ENCODE measurements around the gene CELSR1. TPM values are rescaled to one million over a fixed set of nuclear protein-coding genes. Genes with fewer than 3 reads are reported as not detected.
"Not testable (repeated sequence)": the region's sequence is repeated elsewhere in the genome, so short reads cannot be mapped to it uniquely, and the experiment has no call there.

Gene CELSR1
- total RNA-seq, 1 donor from 2014 or later: 4.8 TPM

GRCh38 chr22:46533070-46533833 lies 4.2 kb downstream of the CELSR1 start:
- DNase-seq (ENCODE audit: low spot score): no peak

DNA sequence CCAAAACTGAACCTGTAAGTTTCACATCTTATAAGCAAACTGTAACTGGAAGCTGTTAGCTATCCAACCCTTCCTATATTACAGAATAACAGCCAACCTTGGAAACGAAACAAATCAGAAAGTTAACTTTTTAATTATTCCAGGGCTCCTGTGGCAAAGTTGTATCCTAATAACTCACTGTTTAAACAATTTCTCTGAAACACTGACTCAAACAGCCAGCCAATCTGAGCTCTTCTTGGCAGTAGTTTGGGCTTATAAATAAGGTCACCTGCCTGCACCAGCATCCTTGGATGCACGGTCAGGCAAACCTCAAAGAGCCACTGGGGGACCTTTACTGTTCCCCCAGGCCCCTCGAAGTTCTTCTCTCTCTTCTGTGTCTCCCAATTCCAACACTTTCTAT lies 5.0 kb downstream of the CELSR1 start:
- DNase-seq (ENCODE audit: low spot score): no peak

DNA sequence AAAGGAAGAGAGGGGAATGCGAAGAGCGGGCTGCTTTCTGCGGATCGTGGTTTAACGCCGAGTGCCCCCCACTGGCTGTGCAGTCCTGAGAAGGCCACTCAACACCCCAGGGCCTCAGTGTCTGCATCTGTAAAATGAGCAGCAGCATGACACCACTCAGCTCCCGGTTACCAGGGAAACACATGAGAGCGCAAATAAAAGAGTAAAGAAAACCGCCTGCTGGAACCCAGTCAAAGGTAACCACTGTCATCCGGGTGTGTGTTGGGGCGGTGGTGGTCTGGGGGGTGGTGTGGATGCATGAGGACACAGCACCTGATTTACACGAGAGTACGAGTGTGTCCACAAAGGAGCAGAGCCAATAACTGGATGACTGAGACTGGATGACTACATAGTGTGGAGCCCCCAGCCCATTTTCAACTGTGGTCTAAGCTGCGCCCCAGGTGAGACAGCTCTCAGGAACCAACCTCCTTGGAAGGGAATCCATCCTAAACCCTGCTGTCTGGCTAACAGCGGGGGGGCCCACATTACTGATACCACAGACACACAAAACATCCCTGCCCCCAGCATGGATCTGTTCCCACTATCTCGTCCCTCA lies 5.7 kb downstream of the CELSR1 start:
- no peak for DNase-seq (ENCODE audit: low spot score)

- no peak for DNase-seq (ENCODE audit: low spot score)
Measured at GRCh38 chr22:46528121-46528610, 9.3 kb downstream of the CELSR1 start.

GRCh38 chr22:46526244-46526839 lies 11.1 kb downstream of the CELSR1 start:
- no peak for DNase-seq (ENCODE audit: low spot score)

DNA sequence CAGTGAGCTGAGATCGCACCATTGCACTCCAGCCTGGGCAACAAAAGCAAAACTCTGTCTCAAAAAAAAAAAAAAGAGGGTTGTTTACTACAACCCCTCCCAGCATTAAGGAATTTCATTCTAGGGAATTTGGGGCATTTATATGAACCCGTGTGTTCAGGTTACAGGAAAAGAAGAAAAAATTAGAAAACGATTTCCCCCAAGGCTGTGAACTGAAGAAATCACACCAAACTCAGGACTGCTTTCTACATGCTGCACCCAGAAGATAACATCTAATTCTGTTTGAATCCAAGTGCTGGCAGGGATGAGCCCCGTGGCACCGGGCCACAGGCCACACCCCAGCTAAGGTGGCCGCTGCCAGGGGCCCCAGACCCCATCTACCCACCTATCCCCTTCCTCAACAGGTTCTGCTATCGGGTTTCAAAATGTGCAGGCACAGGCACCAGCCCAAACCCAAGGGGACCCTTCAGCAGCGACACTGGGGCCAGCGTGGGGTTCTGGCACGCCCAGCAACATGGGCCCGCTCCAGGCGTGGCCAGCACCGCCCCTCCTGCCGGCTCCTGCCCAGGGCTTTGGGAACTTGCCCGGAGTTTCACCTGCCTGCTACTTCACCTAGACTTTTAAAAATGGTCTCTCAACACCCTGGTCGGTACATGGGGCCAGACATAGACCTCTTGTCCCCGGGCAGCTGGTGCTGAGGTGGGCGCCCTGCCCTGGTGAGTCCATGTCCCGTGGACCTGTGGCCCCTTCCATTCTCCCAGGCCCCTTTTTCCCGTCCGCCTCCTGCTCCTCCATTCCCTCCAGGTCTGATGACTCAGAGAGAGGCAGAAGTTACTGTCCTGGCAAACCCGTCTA lies 11.8 kb downstream of the CELSR1 start:
- no peak for DNase-seq (ENCODE audit: low spot score)

DNA sequence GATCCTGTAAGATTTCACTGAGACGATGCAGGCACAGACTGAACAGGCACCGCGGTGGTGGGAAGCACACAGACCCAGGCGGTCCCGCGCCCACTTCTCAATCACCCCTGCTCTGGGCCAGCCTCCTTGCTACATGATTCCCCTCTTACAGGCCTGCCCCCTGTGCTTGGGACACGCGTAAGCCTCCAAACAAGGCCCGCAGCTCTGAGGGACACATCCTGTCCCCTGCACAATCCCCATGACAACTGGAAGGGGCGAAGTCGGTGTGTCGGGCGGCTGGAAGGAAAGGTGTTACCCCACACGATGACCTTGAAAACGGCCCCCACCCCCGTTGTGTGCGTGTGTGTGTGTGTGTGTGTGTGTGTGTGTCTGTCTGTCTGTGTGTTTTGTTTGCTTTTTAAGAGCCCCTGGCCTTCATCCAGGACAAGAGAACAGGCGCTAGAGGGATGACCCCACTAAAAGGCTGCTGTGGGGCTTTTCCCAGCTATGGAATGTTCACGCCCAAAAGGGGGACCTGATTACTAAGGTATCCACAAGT lies 13.1 kb downstream of the CELSR1 start:
- DNase-seq (ENCODE audit: low spot score): no peak

DNA sequence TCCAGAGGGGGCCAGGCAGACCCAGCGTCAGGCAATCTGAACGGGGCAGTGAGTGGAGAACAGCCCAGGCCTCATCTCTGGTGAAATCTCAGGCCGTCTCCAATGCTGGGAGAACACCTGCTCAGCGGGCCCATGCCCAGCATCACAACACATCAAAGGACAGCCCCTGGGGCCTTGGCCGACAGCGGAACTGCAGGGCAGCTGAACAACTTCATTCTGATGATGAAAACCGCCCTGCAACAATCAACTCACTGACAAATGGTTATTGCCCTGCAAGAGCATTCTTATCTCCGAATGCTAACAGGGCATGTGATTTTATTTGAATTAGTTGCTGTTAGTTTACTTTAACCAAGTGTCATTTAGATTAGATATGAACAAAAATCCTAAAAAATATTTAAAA lies 14.6 kb downstream of the CELSR1 start:
- no peak for DNase-seq (ENCODE audit: low spot score)

DNA sequence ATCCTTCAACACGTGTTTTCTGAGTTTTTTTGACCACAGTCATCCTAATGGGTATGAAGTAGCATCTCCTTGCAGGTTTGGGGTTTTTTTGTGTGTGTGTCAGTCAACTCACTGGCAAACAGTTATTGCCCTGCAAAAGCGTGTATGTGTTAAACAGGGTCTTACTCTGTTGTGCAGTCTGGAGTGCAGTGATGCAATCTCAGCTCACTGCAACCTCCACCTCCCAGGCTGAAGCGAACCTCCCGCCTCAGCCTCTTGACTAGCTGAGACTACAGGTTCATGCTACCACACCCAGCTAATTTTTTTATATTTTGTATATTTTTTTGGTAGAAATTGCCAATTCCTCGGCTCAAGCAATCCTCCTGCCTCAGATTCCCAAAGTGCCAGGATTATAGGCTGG lies 15.4 kb downstream of the CELSR1 start:
- DNase-seq (ENCODE audit: low spot score): no peak

GRCh38 chr22:46520880-46521279 lies 16.5 kb downstream of the CELSR1 start:
- no peak for DNase-seq (ENCODE audit: low spot score)

GRCh38 chr22:46519377-46519776 lies 18.0 kb downstream of the CELSR1 start:
- DNase-seq (ENCODE audit: low spot score): no peak

GRCh38 chr22:46518542-46519325 lies 18.7 kb downstream of the CELSR1 start:
- DNase-seq (ENCODE audit: low spot score): no peak

GRCh38 chr22:46518038-46518437 lies 19.4 kb downstream of the CELSR1 start:
- DNase-seq (ENCODE audit: low spot score): no peak

- DNase-seq (ENCODE audit: low spot score): no peak
Measured at GRCh38 chr22:46517255-46517761, 20.1 kb downstream of the CELSR1 start.

- DNase-seq (ENCODE audit: low spot score): no peak
Measured at GRCh38 chr22:46516638-46517037, 20.8 kb downstream of the CELSR1 start.

- not testable (repeated sequence) for DNase-seq (ENCODE audit: low spot score)
Measured at GRCh38 chr22:46516112-46516487, 21.3 kb downstream of the CELSR1 start.

DNA sequence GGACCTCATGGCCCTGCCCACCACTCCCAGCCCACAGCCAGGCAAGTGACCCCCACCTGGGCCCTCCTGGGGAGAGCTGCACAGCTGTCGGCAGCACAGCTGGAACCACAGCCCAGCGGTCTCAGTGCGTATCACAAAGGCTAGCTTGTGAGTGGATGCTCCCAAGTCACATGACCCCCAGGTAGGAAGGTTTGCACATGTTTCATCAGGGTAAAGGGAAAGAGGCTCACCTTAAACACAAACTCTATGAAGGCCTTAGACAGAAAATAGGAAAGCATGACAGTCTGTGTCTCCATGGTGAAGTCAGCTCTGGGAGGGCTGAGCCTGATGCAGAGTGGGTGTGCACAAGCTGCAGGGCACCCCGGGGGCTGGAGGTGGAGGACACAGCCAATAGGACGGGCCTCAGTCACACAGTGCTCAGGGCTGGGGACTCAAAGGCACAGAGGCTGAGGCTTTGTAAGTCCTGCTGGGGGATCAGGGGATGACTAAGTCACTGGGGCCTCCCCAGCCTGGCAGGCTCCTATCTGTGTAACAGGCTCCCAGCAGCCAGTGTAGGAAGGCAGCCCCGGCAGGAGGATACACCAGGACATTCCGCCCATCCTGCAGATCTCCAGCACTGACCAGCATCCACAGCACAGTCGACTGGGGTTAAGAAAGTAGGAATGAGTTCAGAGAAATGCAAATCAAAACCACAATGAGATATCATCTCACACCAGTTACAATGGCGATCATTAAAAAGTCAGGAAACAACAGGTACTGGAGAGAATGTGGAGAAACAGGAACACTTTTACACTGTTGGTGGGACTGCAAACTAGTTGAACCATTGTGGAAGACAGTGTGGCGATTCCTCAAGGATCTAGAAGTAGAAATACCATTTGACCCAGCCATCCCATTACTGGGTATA lies 22.0 kb downstream of the CELSR1 start:
- peak; percentile 37 for DNase-seq (ENCODE audit: low spot score)

GRCh38 chr22:46514592-46515207 lies 22.7 kb downstream of the CELSR1 start:
- peak; percentile 50 for DNase-seq (ENCODE audit: low spot score)

- no peak for DNase-seq (ENCODE audit: low spot score)
Measured at GRCh38 chr22:46513908-46514550, 23.4 kb downstream of the CELSR1 start.
